Hepatocyte (in vitro differentiated cells): ENCODE measurements around the gene GTF2IRD2. TPM values are rescaled to one million over a fixed set of nuclear protein-coding genes. Genes with fewer than 3 reads are reported as not detected.
"Not testable (repeated sequence)": the region's sequence is repeated elsewhere in the genome, so short reads cannot be mapped to it uniquely, and the experiment has no call there.

Experiments
- DNase-seq: peaks from one replicate; pipeline ENCODE4 v3.0.0-alpha.2; 2016; ENCODE audit warnings: low spot score
- H2AFZ ChIP-seq: fragments of 200-600 bp; sonication (generic); 2 replicates; pipeline ENCODE4 v1.6.0; 2016; ENCODE audit warnings: antibody characterized with exemption, mild to moderate bottlenecking
- H3K27ac ChIP-seq: fragments of 200-600 bp; sonication (generic); 2 replicates; pipeline ENCODE4 v1.5.1; 2016; ENCODE audit warnings: mild to moderate bottlenecking
- H3K27me3 ChIP-seq: fragments of 200-600 bp; sonication (generic); 2 replicates; pipeline ENCODE4 v1.6.1; 2016
- H3K36me3 ChIP-seq: fragments of 200-600 bp; sonication (generic); replicated peaks from 2 replicates; pipeline ENCODE4 v1.5.1; 2016; ENCODE audit warnings: low read depth; ENCODE audit not compliant: insufficient read depth
- H3K4me1 ChIP-seq: fragments of 200-600 bp; sonication (generic); 2 replicates; pipeline ENCODE4 v1.5.1; 2016; ENCODE audit warnings: mild to moderate bottlenecking, moderate library complexity; ENCODE audit not compliant: insufficient read depth
- H3K4me2 ChIP-seq: fragments of 200-600 bp; sonication (generic); 2 replicates; pipeline ENCODE4 v1.6.0; 2016
- H3K4me3 ChIP-seq: fragments of 200-600 bp; sonication (generic); 2 replicates; pipeline ENCODE4 v1.5.1; 2016; ENCODE audit warnings: mild to moderate bottlenecking
- H3K79me2 ChIP-seq: fragments of 200-600 bp; sonication (generic); 2 replicates; pipeline ENCODE4 v1.6.0; 2017; ENCODE audit warnings: mild to moderate bottlenecking
- H3K9me2 ChIP-seq: fragments of 200-600 bp; sonication (generic); replicated peaks from 2 replicates; pipeline ENCODE4 v1.6.0; 2017; ENCODE audit warnings: mild to moderate bottlenecking; ENCODE audit not compliant: insufficient read depth
- H3K9me3 ChIP-seq: fragments of 200-600 bp; sonication (generic); 2 replicates; pipeline ENCODE4 v1.5.1; 2016; ENCODE audit warnings: low read depth, mild to moderate bottlenecking
- H4K20me1 ChIP-seq: fragments of 200-600 bp; sonication (generic); 2 replicates; pipeline ENCODE4 v1.6.0; 2016; ENCODE audit warnings: mild to moderate bottlenecking; ENCODE audit not compliant: insufficient read depth, poor library complexity, severe bottlenecking
- WGBS: methylation state at CpG from one replicate; pipeline ENCODE4 v1.1.6; 2016; ENCODE audit warnings: low lambda C conversion rate; ENCODE audit errors: missing lambda C conversion rate; 5-methylcytosine and 5-hydroxymethylcytosine counted together
- polyA plus RNA-seq: library from polyadenylated mRNA; unstranded; fragments of >200 nt; fragmentation: Nextera tagmentation; extraction: Ambion mirVana; gene quantifications from 2 replicates; pipeline ENCODE4 v1.2.1, GENCODE V29; 2016
- total RNA-seq: library from RNA; depleted of rRNA; stranded (reverse); fragments of >200 nt; gene quantifications from 2 replicates; pipeline ENCODE4 v1.2.3, GENCODE V29; 2014

Gene GTF2IRD2
- total and polyA plus RNA-seq, 2 experiments from 2014 or later, result 19.7 to 27.2 TPM

- not testable (repeated sequence) for H3K79me2 ChIP-seq, H4K20me1 ChIP-seq, H3K27me3 ChIP-seq, H3K36me3 ChIP-seq, H3K4me1 ChIP-seq, H3K4me3 ChIP-seq, H3K27ac ChIP-seq, H3K4me2 ChIP-seq, H3K9me2 ChIP-seq, H3K9me3 ChIP-seq, H2AFZ ChIP-seq
- DNase-seq, result peak; percentile 2
- 93% methylated on average over 6 of the region's 6 CpGs for WGBS
Measured at GRCh38 chr7:74772093-74772492, 79.3 kb downstream of the GTF2IRD2 start.

DNA sequence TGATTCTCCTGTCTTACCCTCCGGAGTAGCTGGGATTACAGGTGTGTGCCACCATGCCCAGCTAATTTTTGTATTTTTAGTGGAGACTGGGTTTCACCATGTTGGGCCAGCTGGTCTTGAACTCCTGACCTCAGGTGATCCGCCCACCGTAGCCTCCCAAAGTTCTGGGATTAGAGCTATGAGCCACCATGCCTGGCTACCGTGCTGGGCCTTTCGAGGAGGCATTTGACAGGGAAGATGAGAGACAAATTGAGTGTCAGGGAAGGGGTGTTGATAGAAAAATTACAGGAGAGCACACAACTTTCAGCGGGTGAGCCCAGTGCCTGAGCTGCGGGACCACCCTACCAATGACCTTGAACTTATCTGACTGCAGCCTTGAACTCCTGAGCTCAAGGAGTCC, 81.3 kb downstream of the GTF2IRD2 start:
- H3K27me3 ChIP-seq, DNase-seq, H4K20me1 ChIP-seq, H3K9me3 ChIP-seq, H2AFZ ChIP-seq, H3K9me2 ChIP-seq, H3K79me2 ChIP-seq, H3K4me3 ChIP-seq, H3K4me2 ChIP-seq, H3K4me1 ChIP-seq, H3K36me3 ChIP-seq, H3K27ac ChIP-seq: not testable (repeated sequence)
- 87% methylated on average over 5 of the region's 7 CpGs for WGBS

DNA sequence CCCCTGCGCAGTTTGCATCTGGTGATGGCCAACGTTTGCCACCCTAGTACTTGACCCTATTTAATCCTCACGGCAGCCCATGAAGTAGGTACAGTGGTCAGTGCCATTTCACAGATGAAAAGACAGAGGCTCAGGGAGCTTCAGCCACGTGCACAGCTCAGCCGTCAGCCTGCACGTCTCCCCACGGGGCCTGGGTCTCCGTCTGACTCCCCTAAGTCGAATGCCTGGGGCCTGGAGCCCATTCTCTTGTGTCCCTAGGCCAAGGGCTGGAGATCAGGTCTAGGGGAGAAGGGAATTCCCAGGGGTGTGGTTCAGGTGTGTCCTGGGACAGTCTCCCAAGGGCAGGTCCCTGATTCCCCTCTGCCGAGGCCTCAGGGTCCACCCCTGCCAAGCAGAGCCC, 84.4 kb downstream of the GTF2IRD2 start:
- not testable (repeated sequence) for H3K27me3 ChIP-seq, H3K9me2 ChIP-seq, H3K4me1 ChIP-seq, H3K79me2 ChIP-seq, H3K36me3 ChIP-seq, H3K4me3 ChIP-seq, H4K20me1 ChIP-seq, H3K4me2 ChIP-seq, H3K27ac ChIP-seq, H3K9me3 ChIP-seq, H2AFZ ChIP-seq
- peak; percentile 1 for DNase-seq
- WGBS, result 87% methylated on average over 10 of the region's 10 CpGs

- H3K4me2 ChIP-seq, H3K4me1 ChIP-seq, DNase-seq, H3K27ac ChIP-seq, H3K36me3 ChIP-seq, H4K20me1 ChIP-seq, H3K79me2 ChIP-seq, H3K9me2 ChIP-seq, H3K27me3 ChIP-seq, H3K9me3 ChIP-seq, H2AFZ ChIP-seq, H3K4me3 ChIP-seq: not testable (repeated sequence)
- no CpG with 5 or more reads among the region's 7 CpGs for WGBS
Measured at GRCh38 chr7:74766509-74766908, 84.9 kb downstream of the GTF2IRD2 start.

DNA sequence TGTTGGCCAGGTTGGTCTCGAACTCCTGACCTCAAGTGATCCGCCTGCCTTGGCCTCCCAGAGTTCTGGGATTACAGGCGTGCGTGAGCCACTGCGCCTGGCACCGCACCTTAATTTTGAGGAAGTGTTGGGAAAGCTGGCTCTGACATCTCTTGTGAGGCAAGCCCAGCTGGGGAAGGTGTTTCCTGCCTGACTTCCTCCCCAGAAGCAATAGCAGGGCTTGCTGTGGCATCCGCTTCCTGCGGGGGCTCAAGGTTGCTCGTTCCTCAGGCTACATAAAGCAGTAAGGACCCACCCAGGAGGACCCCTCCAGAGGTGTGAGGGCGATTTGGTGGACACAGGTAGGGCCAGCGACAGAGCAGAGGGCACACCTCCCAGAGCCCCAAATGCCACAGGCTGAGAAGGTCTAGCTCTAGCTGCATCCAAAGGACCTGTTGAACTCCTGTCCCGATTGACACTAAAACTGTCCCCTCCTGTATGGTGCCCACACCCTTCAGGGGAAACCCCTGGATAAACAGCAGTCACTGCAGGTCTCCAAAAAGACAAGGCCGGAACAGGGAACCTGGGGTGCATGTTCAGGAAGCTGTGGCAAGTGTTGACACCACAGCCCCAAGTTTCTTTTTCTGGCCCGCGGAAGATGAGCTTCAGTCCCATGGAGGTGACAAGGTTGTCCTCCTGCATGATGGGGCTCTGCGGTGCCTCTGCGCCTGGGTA, 86.0 kb downstream of the GTF2IRD2 start:
- not testable (repeated sequence) for H3K4me3 ChIP-seq, DNase-seq, H3K79me2 ChIP-seq, H3K27me3 ChIP-seq, H3K9me3 ChIP-seq, H3K4me1 ChIP-seq, H3K9me2 ChIP-seq, H3K36me3 ChIP-seq, H4K20me1 ChIP-seq, H2AFZ ChIP-seq, H3K27ac ChIP-seq, H3K4me2 ChIP-seq
- no CpG with 5 or more reads among the region's 17 CpGs for WGBS

DNA sequence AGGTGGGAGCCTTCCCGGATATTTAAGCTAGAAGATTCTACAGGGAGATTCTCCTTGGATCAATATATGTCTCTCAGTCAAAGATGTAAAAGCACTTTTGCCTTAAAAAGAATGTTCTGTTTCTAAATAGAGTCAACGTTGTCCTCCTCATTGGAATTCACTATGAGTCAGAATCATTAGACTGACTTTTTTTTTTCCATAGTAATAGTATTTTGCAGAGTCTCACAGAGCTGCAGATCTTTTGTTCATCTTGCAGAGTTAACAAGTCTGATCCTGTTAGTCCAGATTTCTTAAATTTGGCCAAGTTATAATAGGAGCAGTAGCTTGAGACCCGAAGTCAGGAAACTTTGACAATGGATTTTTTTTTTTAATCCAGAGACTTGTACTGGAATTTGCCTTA, 92.4 kb downstream of the GTF2IRD2 start:
- not testable (repeated sequence) for H3K9me3 ChIP-seq, H4K20me1 ChIP-seq, H3K4me2 ChIP-seq, H3K36me3 ChIP-seq, H3K79me2 ChIP-seq, H3K4me3 ChIP-seq, H3K27ac ChIP-seq, DNase-seq, H3K4me1 ChIP-seq, H2AFZ ChIP-seq, H3K27me3 ChIP-seq, H3K9me2 ChIP-seq
- 86% methylated on average over 1 of the region's 3 CpGs for WGBS

- not testable (repeated sequence) for H4K20me1 ChIP-seq, H3K36me3 ChIP-seq, H3K4me2 ChIP-seq, H2AFZ ChIP-seq, H3K27me3 ChIP-seq, H3K79me2 ChIP-seq, H3K27ac ChIP-seq, H3K4me3 ChIP-seq, H3K9me2 ChIP-seq, H3K4me1 ChIP-seq, H3K9me3 ChIP-seq, DNase-seq
- WGBS, result no CpG with 5 or more reads among the region's 7 CpGs
Measured at GRCh38 chr7:74758268-74758667, 93.1 kb downstream of the GTF2IRD2 start.

GRCh38 chr7:74756673-74757072, 94.7 kb downstream of the GTF2IRD2 start:
- not testable (repeated sequence) for H3K4me1 ChIP-seq, H3K27ac ChIP-seq, H4K20me1 ChIP-seq, H3K36me3 ChIP-seq, H3K4me2 ChIP-seq, H3K79me2 ChIP-seq, H3K27me3 ChIP-seq, H2AFZ ChIP-seq, H3K9me2 ChIP-seq, H3K9me3 ChIP-seq, H3K4me3 ChIP-seq, DNase-seq
- WGBS, result no CpG with 5 or more reads among the region's 5 CpGs

DNA sequence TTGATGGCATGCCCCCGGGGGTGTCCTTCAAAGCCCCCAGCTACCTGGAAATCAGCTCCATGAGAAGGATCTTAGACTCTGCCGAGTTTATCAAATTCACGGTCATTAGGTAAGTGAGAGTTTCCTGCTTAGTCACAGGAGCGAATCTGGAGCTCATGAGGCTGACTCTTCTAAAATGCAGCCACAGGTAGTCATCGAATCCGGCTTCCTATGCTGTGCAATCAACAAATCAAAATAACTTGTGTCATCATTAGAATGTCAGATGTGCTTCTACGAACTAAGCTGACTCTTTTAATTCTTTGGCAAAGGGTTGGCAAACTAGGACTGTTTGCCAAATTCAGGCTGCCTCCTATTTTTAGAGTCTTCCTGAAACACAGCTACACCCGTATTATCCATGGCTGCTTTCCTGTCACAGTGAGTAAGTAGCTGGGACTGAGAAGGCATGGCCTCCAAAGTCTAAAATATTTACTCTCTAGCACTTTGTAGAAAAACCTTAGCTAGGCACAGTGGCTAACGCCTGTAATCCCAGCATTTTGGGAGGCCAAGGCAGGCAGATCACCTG, 97.4 kb downstream of the GTF2IRD2 start:
- not testable (repeated sequence) for H3K4me1 ChIP-seq, H2AFZ ChIP-seq, H3K9me3 ChIP-seq, H3K36me3 ChIP-seq, H3K27ac ChIP-seq, H4K20me1 ChIP-seq, H3K9me2 ChIP-seq, DNase-seq, H3K4me2 ChIP-seq, H3K79me2 ChIP-seq, H3K4me3 ChIP-seq, H3K27me3 ChIP-seq
- WGBS, result no CpG with 5 or more reads among the region's 9 CpGs
